DOHH2 (cell line): ENCODE results near the gene PTGIR.

Experiments
- EZH2phosphoT487 ChIP-seq: fragments of 200-600 bp; sonication (generic); IDR thresholded peaks from 2 replicates; pipeline ENCODE4 v1.6.1; 2017; ENCODE audit warnings: borderline replicate concordance, mild to moderate bottlenecking, antibody characterized with exemption, low read length, moderate library complexity, mixed read lengths
- TF ChIP-seq, protein P1 (sequence below): fragments of 200-600 bp; sonication (generic); IDR thresholded peaks from one replicate; pipeline ENCODE4 v1.5.1; 2014; ENCODE audit warnings: antibody characterized with exemption, mild to moderate bottlenecking, low read depth, low read length; ENCODE audit not compliant: poor library complexity, severe bottlenecking

DNA sequence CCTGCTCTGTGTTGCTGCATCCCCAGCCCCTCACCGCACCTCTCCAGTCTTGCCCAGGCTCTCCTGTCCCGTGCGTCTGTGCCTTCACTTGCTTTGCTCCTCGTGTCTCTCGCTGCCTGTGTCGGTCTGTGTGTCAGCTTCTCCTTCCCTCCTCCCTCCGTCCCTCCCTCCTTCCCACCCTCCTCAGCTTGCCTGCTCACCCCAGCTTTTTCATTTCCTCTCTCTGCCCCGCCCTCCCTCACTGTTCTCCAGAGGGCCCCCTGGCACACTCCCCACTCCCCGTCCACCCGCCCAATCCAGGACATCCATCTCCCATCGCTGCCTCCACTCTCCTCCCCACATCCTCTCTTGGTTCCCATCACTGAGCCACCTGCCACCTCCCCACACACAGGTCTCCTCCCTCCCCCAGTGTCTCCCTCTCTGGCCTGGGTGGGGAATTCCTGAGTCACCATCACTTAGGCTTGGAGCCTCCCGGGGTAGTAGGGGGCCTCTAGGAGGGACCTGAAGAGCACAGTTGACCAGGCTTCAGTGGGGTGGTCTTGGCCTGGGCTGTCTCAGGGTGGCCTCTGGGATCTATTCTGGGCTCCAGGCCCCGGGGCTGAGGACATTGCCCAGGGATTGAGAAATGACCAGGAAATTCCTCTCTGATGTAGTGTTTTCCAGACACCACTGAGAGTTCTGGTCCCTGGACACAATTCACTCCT, at the start of gene PTGIR:
- TF ChIP-seq, protein P1, sequence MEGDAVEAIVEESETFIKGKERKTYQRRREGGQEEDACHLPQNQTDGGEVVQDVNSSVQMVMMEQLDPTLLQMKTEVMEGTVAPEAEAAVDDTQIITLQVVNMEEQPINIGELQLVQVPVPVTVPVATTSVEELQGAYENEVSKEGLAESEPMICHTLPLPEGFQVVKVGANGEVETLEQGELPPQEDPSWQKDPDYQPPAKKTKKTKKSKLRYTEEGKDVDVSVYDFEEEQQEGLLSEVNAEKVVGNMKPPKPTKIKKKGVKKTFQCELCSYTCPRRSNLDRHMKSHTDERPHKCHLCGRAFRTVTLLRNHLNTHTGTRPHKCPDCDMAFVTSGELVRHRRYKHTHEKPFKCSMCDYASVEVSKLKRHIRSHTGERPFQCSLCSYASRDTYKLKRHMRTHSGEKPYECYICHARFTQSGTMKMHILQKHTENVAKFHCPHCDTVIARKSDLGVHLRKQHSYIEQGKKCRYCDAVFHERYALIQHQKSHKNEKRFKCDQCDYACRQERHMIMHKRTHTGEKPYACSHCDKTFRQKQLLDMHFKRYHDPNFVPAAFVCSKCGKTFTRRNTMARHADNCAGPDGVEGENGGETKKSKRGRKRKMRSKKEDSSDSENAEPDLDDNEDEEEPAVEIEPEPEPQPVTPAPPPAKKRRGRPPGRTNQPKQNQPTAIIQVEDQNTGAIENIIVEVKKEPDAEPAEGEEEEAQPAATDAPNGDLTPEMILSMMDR, result no peak
- no peak for TF ChIP-seq EZH2phosphoT487
